ENCODE data around the gene ACRBP.

Gene ACRBP

GRCh38 chr12:6646276-6647082 is 753 bp downstream of the ACRBP start:
- DNase-seq (ENCODE audit: low read depth in 2 of 2) = no peak

DNA sequence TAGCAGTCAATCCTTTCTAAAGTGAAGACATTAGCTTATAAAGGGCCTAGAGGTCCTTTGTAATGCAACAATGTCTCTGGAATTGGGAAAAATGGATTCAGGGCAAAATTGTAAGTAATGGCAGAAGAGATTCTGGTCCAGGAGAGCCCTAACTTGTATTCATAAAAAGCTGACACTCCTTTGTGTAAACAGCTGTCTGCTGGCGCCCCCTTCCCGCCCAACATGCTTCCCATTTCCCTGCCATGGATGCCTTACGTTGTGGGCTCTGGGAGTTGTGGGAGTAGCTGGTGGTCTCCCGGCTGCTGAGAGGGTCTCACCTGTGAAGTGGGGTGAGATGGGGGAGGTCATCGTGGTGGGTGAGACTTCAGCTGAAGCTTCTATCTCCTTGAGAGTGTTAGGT is 2.3 kb downstream of the ACRBP start:
- DNase-seq (ENCODE audit: low read depth in 2 of 2) = no peak

GRCh38 chr12:6644257-6644596 is 3.0 kb downstream of the ACRBP start:
- no peak for DNase-seq (ENCODE audit: low read depth in 2 of 2)

DNA sequence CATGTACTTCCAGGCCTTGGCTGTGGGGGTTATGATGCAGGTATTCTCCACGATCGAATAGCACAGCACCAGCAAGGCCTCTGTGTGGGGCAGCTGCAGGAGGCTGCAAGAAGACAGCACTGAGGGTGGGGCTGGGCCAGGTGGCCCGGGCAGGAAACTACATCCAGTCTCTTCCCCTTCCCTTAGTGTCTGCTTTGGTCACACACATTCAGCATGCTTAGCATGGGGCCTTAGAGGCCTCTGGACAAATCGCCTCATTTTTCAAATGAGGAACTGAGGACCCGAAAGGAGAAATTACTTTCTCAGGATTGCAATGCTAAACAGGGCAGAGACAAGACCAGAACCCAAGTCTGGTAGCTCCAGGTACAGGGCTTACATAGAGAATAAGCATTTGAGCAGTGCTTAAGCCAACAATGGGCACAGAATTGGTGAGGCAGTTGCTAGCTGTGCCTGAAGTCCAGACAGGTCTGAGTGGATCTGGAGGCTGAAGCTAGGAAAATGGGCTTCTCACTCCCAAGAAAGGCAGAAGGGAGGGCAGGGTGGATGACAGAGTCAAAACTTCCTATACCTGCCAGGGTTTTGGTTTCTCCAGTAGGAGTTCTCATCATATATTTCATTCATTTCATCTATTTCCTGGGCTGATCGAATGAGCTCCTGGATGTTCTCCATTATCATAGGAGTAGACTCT is 3.5 kb downstream of the ACRBP start:
- DNase-seq (ENCODE audit: low read depth in 2 of 2) = no peak

- no peak for DNase-seq (ENCODE audit: low read depth in 2 of 2)
Observed at GRCh38 chr12:6641131-6641530, 6.1 kb downstream of the ACRBP start.

GRCh38 chr12:6640497-6640896 is 6.7 kb downstream of the ACRBP start:
- DNase-seq (ENCODE audit: low read depth in 2 of 2) = no peak

- no peak for DNase-seq (ENCODE audit: low read depth in 2 of 2)
Observed at GRCh38 chr12:6639151-6639801, 8.0 kb downstream of the ACRBP start.

- DNase-seq (ENCODE audit: low read depth in 2 of 2) = no peak
Observed at GRCh38 chr12:6638305-6638704, 8.9 kb downstream of the ACRBP start.

DNA sequence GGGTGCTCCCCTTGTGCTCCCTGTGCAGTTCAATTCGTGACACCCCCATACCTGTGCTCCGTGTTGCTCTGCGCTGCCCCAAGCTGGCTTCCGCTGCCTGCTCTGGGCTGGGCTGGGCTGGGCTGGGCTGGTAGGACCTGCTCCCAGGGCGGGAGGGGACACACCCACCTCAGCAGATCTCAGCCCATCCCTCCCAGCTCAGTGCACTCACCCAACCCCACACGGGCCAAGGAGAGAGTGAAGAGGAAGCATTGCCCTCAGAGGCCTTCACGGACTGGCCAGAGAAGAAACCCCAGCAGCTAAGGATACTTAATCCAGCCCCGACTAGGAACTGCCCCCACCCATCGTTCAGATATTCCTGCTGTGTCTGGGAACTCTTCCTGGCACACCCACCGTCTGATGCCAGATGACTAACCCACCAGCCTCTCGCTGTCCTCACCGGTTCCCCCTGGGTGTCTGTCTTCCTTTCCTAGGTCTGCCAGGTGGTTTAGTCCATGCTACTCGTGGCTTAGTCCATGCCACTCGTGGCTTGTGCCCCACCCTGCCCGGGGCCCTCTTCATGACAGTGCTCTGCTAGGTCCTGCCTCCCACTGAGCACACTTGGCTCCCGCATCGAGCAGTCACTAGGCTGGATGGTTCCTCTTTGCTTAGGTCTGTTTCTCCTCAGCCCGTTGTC is 11.2 kb downstream of the ACRBP start, which contains the start of gene LPAR5:
TSS of gene LPAR5 (minus strand) at position 104 of the 676 bp plus-strand sequence. CDS start 14,711 bp downstream, outside the sequence.
- DNase-seq (ENCODE audit: low read depth in 2 of 2) = no peak

GRCh38 chr12:6635375-6635855 is 11.8 kb downstream of the ACRBP start:
- no peak for DNase-seq (ENCODE audit: low read depth in 2 of 2)

DNA sequence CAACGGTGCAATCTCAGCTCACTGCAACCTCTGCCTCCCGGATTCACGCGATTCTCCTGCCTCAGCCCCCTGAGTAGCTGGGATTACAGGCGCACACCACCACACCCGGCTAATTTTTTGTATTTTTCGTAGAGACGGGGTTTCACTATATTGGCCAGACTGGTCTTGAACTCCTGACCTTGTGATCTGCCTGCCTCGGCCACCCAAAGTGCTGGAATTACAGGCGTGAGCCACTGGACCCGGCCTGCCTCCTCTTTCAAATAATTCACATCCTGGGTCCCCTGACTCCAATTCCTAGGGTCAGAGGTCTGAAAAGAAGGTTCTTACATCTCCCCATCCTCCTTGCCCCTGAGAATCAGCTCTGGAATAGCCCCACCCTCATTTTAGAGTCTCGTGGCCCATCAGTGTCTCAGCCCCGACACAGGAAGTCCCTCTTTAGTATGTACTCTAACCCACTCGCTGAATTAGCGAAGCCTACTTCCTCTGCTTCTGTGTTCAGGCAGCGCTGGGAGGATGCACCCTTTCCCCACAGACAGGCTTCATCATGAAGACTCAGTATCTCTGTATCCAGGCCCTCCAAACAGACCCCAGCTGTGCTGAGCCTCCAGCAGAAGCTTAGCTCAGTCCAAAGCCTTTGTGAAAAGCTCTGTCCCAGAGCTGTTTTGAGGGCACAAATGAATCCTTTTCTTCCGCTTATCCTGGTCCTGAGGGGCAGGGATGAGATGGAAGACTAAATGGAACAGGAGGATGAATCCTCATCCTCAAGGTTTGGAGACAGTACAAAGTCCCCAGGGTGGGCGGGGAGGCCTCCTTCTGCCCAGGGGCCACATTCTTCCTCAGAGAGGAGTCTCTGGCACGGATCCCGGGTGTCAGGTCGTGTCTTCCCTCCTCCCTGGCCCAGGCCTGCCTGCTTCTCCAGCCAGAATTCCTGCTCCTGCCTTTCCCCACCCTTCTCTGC is 14.9 kb downstream of the ACRBP start:
- no peak for DNase-seq (ENCODE audit: low read depth in 2 of 2)

DNA sequence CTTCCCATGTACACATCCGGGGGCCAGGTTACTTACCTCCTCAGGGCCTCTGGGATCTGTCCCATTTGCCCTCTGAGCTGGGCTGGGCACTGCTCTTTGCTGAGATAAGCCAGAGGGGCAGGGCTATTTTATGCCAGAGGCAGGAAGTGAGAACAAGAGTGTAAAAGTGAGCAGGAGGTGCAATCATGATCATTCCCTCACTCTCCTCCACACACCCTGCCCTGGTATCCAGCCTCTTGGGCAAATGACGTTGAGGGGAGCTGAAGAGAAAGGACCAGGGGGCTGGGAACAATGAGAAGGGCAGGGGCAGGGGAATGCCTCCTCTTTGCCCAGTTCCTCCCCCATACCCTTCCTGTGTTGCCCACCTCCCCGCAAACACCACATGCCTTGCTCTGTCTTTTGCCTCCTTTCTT is 15.7 kb downstream of the ACRBP start:
- DNase-seq (ENCODE audit: low read depth in 2 of 2) = no peak

- DNase-seq (ENCODE audit: low read depth in 2 of 2) = no peak
Observed at GRCh38 chr12:6630736-6631135, 16.5 kb downstream of the ACRBP start.

GRCh38 chr12:6627616-6628015 is 19.6 kb downstream of the ACRBP start:
- no peak for DNase-seq (ENCODE audit: low read depth in 2 of 2)

DNA sequence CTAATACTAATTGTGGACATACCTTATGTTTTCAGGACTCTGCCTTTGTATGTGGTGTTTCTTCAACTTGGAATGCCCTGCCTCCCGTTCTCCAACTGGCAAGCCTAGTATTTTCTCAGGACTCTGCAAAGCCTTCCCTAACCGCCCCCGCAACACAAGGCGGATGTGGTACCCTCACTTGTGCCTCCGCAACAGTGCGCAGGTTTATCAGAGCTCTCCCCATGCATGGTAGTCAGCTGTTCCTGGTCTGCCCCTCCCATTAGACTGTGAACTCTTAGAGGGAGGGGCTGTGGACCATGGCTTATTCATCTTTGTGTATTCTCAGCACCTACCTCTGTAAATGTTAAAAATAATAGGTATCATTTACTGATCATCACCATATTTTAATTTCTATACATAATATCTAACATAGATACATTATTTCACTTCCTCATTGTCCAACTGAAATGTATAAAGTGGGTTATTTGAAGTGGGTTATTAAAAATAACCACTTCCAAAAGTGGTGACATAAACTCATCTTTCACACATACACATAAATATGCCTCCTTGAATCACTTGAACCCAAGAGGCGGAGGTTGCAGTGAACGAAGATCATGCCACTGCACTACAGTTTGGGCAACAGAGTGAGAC is 20.5 kb downstream of the ACRBP start:
- no peak for DNase-seq (ENCODE audit: low read depth in 2 of 2)

- DNase-seq (ENCODE audit: low read depth in 2 of 2) = no peak
Observed at GRCh38 chr12:6620885-6621274, 26.4 kb downstream of the ACRBP start.

DNA sequence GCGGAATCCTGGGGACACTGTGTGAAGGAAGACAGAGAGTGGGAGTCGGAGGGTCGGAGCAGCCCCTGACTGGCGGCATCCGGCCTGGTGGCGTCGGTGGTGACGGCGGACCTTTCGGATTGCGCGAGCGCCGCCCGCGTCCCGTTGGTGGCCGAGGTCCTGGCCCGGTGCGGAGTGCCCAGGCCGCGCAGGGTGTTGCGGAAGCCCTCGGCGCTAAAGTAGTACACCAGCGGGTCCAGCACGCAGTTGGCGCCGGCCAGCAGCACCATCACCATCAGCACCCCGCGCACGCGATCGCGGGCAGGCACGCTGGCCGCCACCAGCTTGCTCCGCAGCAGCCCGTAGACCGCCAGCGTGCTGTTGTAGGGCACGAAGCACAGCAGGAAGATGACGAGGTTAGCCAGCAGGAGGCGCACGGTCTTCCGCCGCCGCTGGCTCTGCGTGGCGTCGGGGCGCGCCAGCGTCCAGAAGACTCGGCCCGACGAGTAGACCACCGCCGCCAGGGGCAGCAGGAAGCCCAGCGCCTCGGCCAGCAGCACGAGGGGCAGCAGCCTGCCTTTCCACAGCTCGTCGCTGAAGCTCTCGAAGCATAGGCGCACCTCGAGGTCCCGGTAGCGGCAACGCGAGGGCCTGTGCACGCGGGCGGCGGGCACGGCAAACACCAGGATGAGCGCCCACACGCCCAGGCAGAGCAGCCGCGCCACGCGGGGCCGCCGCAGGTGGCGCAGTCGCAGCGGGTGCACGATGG is 26.9 kb downstream of the ACRBP start:
- DNase-seq (ENCODE audit: low read depth in 2 of 2) = no peak

DNA sequence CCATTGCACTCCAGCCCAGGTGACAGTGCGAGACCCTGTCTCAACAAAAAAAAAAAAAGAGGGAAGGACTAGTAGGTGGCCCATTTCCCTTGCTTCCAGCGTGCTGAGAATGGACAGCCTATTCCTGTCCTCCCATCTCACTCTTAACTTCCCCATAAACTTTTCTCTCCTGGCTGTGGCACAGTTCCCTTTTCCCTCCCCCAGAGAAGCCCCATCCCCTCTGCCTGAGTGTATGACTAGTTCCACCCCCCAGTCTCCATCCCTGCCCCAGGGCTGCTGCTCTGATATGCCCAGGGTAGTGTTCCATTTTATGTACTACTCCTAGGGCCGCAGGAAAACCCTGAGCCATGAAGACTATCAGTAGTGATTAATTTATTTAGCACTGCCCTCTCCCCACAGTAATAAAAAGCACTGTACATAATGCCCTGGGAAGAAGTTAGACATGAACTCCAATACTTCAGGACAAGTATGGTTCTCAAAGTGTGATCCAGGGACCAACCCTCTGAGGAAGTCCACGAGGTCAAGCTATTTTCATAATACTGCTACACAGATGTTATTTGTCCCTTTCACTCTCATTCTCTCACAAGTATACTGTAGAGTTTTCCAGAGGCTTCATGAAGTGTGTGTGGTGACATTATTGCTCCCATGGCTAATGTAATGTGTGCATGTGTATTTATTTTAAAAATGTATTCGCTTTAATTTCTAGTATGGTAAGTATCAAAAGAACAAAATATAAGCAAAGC is 28.6 kb downstream of the ACRBP start:
- no peak for DNase-seq (ENCODE audit: low read depth in 2 of 2)

GRCh38 chr12:6615802-6616201 is 31.4 kb downstream of the ACRBP start:
- DNase-seq (ENCODE audit: low read depth in 2 of 2) = no peak
